Activated CD8-positive, alpha-beta memory T cell treated with anti-CD3 and anti-CD28 coated beads, Interleukin-2, amount 50 U/mL, for 1 hour (primary cell): ENCODE measurements around the gene ADGRA1.
"Not testable (repeated sequence)": the region's sequence is repeated elsewhere in the genome, so short reads cannot be mapped to it uniquely, and the experiment has no call there.

ENCODE experiments used
- DNase-seq: peaks from one replicate; pipeline ENCODE4 v3.0.0-alpha.2; 2020; ENCODE audit errors: extremely low read depth

The ADGRA1 gene

DNA sequence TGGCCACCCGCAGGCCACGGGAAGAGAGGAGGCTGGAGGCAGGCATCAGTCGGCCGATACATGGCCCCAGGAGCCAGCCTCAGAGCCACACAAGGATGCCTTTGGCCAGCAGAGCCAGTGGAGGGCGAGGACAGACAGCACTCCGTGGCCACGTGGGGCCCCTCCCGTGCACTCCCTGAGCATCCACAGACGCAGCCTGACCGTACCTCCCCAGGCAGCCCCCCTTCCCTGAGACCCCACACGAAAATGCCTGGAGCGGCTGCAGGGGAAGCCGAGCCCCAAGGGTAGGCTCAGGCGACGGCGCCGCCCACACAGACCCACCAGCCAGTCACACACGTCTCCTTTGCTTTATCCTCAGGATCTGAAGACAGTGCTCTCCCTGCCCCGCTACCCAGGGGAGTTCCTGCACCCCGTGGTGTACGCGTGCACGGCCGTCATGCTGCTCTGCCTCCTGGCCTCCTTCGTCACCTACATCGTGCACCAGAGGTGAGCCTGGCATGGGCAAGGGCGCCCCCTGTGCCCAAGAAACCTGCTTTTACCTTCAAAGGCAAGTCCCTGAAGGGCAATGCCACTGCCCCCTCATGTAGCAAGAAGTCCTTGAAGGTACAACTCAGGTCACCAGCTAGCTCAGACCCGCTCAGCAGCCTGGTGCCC lies 9.0 kb downstream of the ADGRA1 start:
- DNase-seq: no peak

- DNase-seq: no peak
These were observed 9.7 kb downstream of the ADGRA1 start for GRCh38 chr10:133097418-133097817.

DNA sequence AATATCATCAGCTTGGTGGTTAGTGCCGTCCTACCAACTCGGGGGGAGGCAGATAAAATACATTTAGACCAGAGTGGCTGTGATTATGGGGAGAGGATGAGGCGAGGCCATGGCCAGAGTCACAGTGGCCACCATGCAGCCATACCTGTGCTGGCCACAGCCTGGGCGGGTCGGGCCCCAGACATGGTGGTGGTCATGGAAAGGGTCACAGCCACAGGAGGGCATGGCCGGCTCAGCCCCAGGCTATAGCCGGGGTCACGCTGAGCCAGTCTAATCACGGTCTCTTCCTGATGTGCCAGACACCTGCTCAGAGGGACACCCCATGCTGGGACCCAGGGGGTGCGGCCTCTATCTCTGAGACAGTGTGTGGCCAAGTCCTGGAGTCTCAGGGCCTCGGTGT lies 10.2 kb downstream of the ADGRA1 start:
- DNase-seq: no peak

GRCh38 chr10:133098426-133099124 lies 10.9 kb downstream of the ADGRA1 start:
- DNase-seq: no peak

GRCh38 chr10:133099571-133099970 lies 11.8 kb downstream of the ADGRA1 start:
- no peak for DNase-seq

DNA sequence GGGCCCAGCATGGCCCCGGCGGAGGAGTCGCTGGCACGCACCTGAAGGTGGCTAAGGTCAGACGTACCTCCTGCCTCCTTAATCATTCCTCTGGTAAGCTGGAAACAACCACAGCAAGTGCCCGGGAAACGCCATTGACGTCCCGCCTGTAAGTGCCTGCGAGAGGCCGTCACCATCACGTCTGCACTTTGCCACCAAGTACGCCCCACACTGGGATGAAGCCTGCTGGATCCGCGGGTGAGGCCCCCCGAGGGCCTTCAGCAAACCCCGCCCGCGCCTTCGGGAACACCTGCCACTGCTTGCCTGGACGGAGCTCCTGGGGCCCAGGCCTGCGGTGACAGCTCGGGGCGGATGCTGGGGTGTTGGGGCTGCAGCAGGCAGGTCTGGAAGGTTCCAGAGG lies 12.5 kb downstream of the ADGRA1 start:
- no peak for DNase-seq

DNA sequence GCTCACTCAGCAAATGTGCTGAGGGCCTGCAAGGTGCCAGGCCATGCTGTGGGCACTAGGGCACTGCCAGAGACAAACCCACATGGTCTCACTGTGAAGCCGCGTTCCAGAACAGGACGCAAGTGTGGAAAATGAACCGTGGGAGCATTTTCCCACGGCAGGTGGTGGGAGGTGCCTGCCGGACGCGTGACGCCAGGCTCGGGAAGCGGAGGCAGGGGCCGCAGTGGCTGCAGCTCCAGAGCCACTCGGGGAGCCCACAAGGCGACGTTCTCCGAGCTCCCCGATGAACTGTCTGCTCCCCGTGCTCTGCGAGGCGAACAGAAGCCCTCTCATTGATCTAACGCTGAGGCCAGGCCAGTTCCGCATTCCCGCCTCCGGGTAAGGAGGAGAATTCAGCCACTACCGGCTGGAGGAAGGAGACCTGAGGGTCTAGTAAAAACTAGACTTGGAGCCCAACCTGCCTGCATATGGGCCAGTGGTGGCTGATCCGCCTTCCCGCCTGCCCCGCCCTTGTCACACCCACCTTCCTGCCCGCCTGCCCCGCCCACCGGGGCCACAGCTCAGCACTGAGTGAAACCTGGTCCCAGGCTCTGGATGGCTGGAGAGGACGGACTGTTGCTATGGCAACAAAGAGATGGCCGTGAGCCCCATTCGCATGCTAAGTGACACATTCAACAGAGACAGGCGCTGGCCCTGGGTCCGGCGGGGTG lies 13.1 kb downstream of the ADGRA1 start:
- DNase-seq: no peak

GRCh38 chr10:133101416-133101810 lies 13.7 kb downstream of the ADGRA1 start:
- no peak for DNase-seq

DNA sequence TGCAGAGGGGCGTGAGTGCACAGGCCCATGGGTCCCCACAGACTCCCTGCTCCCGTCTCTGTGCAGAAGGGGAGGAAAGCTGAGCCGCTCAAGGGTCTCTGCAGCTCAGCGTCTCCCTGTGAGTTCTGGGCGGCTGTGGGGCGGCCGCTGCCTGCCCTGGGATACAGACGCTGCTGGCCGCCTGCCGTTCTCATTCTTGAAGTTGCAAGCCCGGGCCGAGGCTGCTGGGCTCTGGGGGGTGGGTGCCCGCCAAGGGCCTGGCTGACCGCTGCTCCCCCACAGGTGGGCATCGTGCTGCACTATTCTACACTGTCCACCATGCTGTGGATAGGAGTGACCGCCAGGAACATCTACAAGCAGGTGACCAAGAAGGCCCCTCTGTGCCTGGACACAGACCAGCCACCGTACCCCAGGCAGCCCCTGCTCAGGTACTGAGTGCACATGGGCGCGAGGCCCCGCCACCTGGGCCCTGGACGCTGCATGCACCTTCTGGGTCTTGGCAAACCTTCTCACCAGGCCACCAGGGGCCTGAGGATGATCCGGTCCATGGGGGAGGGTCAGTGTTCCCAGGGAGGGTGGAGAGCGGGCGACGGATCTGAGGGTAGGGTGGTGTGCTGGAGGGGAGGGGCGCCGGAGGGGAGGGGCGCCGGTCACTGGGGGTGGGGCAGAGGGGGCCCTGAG lies 14.8 kb downstream of the ADGRA1 start:
- no peak for DNase-seq

- no peak for DNase-seq
These were observed 15.7 kb downstream of the ADGRA1 start for GRCh38 chr10:133103311-133103910.

DNA sequence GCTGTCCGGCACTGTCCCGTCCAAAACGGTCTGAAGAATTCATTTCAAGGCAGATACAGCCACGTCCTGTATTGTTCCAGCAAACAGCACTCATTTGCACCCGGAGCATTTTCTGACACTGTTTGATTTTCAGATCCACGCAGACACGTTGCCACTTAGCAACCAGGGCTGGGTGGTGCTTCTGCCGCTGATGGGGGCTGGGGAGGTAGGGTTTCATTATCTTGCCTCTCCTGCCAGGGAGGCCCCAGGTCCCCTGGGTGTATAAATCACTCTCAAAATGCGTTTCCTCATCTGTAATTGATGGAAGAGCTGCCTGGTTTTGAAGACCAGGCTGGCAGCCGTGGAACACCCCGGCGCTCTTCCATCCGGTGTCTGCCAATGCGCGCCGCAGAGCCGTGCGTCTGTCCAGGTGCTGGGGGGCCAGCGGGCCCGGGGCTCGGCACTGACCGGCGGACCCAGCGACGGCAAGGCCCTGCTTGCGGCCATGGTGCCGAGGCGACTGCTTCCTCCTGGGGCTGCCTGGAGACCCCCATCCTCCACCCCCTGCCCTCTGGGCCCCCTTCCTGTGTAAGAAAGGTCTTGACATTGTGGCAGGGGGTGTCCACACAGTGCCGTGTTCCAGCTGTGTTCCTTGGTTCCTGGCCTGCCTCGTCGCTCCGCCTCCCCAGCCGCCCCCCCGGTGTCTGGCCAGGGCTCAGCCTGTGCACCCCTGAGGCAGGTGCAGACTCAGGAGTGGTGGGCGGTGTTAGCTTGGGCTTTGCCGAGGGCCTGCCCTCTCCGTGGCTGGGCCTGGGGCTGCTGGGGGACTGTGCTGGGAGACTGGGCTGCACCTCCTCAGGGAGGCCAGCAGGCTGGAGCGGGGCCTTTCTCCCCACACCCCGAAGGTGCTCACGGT lies 16.6 kb downstream of the ADGRA1 start:
- DNase-seq: no peak

- no peak for DNase-seq
These were observed 17.4 kb downstream of the ADGRA1 start for GRCh38 chr10:133104963-133105640.

- no peak for DNase-seq
These were observed 18.1 kb downstream of the ADGRA1 start for GRCh38 chr10:133105686-133106390.

DNA sequence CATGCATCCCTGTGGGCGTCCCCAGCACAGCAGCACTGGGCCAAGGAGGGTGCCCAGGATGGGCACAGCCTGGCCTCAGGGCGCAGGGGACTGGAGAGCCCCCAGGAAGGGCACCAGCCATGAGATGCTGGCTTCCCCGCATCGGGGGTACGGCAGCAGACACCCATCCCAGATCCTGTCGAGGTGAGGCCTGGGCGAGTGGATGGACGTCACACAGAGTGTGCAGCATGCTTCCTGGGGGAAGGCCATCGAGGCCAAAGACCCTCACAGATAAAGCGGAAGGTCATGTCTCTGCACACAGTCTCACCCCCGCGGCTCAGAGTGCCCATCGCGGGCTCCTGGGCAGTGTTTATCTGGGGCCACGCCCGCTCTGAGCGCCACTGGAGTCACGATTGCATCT lies 18.8 kb downstream of the ADGRA1 start:
- no peak for DNase-seq

- no peak for DNase-seq
These were observed 19.7 kb downstream of the ADGRA1 start for GRCh38 chr10:133107442-133107841.

- DNase-seq: no peak
These were observed 22.0 kb downstream of the ADGRA1 start for GRCh38 chr10:133109711-133110110.

DNA sequence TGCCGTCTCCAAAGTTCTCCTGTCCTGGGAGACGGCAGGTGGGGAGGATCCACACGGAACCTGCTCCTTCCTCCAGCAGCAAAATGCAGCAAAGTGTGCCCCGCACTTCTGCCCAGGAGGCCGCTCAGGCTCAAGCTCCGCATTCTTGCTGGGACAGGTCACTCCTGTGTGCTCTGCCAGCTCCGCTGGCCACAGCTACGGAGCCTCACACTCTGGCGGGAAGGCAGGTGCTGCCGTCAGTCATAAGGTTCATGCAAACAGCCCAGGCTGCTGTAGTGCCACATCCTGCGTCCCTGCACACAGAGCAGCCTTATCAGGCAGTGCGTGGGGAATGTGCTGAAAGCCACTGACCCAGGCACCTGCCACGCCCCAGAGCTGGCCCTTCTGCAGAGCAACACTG lies 22.4 kb downstream of the ADGRA1 start:
- no peak for DNase-seq

DNA sequence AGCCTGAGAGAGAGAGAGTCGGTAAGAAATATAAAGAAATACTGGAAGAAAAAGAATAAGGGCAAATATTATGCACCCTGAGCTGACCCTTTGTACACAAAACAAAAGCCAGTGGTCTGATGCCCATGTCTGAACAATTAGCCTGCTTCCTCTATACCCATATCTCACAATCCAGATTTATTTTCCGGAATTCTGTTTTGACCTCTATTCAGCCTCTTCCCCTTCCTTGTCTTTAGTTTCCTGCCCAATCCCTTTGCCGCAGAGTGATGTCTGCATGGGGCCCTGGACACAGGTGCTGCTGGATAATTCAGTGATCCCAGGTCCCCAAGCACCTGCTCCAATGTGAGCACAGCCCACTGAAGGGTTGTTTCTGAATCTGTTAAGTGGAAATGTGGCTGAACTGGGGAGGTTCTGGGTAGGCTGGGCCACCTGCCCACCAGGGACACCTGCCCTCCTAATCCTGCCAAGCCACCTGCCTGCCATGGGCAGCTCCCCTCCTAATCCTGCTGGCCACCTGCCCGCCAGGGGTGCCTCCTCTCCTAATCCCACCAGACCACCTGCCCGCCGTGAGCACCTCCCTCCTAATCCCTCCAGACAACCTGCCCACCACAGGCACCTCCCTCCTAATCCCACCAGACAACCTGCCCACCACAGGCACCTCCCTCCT lies 23.0 kb downstream of the ADGRA1 start:
- no peak for DNase-seq

DNA sequence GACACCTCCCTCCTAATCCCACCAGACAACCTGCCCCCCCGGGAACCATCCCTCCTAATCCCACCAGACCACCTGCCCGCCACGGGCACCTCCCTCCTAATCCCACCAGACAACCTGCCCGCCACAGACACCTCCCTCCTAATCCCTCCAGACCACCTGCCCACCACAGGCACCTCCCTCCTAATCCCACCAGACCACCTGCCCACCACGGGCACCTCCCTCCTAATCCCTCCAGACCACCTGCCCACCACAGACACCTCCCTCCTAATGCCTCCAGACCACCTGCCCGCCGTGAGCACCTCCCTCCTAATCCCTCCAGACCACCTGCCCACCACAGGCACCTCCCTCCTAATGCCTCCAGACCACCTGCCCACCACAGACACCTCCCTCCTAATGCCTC lies 23.9 kb downstream of the ADGRA1 start:
- not testable (repeated sequence) for DNase-seq
